GM12872 (cell line): ENCODE data around the gene S100PBP.

Source experiments
- CTCF ChIP-seq: IDR thresholded peaks from 3 replicates; pipeline ENCODE4 v1.5.1; 2011; ENCODE audit warnings: low read depth, mild to moderate bottlenecking, low read length, moderate library complexity; ENCODE audit not compliant: insufficient read depth

S100PBP gene

GRCh38 chr1:32871364-32872191 lies 54.1 kb downstream of the S100PBP start:
- TF ChIP-seq CTCF = no peak

- TF ChIP-seq CTCF = no peak
Observed at GRCh38 chr1:32872192-32872460, 54.7 kb downstream of the S100PBP start.

- no peak for TF ChIP-seq CTCF
Observed at GRCh38 chr1:32873484-32873883, 56.0 kb downstream of the S100PBP start.

- no peak for TF ChIP-seq CTCF
Observed at GRCh38 chr1:32874860-32875752, 57.7 kb downstream of the S100PBP start.

GRCh38 chr1:32876341-32877210 lies 59.1 kb downstream of the S100PBP start:
- TF ChIP-seq CTCF = peak; percentile 99

GRCh38 chr1:32877211-32878110 lies 60.0 kb downstream of the S100PBP start:
- no peak for TF ChIP-seq CTCF
